CD4-positive, alpha-beta memory T cell (primary cell): ENCODE results near the gene PATE2. TPM values are rescaled to one million over a fixed set of nuclear protein-coding genes. Genes with fewer than 3 reads are reported as not detected.

Source experiments
- CTCF ChIA-PET: fragments of 350-600 bp; sonication (Branson Sonifier 250); formaldehyde crosslinking; loops from one replicate; lab custom pipeline; 2021; ENCODE audit warnings: inconsistent platforms; ENCODE audit not compliant: partially characterized antibody; lab: Charles Lee
- POLR2A ChIA-PET: fragments of 350-600 bp; sonication (Branson Sonifier 250); formaldehyde crosslinking; loops from one replicate; lab custom pipeline; 2021; ENCODE audit not compliant: partially characterized antibody; lab: Charles Lee
- DNase-seq, 5 donors: peaks; one replicate each; pipeline versions ENCODE4 v3.0.0 to v3.0.0-alpha.2; 2020 to 2022; ENCODE audit warnings: mixed read lengths in 1 of 5
- H3K27ac ChIP-seq: one replicate; pipeline ENCODE4 v1.7.0; 2013; ENCODE audit warnings: low read depth, low read length
- H3K27me3 ChIP-seq: 2 replicates; pipeline ENCODE4 v1.7.0; 2013; ENCODE audit warnings: mild to moderate bottlenecking, low read length, moderate library complexity; ENCODE audit not compliant: insufficient read depth
- H3K36me3 ChIP-seq: 2 replicates; pipeline ENCODE4 v1.7.0; 2013; ENCODE audit warnings: mild to moderate bottlenecking, low read length, moderate library complexity; ENCODE audit not compliant: insufficient read depth
- H3K4me1 ChIP-seq: 2 replicates; pipeline ENCODE4 v1.7.0; 2013; ENCODE audit warnings: mild to moderate bottlenecking, low read length, moderate library complexity; ENCODE audit not compliant: insufficient read depth
- H3K4me3 ChIP-seq, 2 donors: one replicate each; pipeline ENCODE4 v1.7.0; 2013; ENCODE audit warnings: low read length in 2 of 2, mild to moderate bottlenecking in 1 of 2
- H3K9me3 ChIP-seq, 2 donors: one replicate each; pipeline ENCODE4 v1.7.0; 2013; ENCODE audit warnings: low read length in 2 of 2, control low read depth in 1 of 2; ENCODE audit not compliant: control insufficient read depth in 1 of 2
- H3K27ac Mint-ChIP-seq, 7 donors: one replicate each; pipeline ENCODE4 v1.8.0; 2020 to 2021; ENCODE audit warnings: mixed read lengths in 7 of 7, mild to moderate bottlenecking in 6 of 7, inconsistent platforms in 3 of 7, moderate library complexity in 3 of 7
- H3K27me3 Mint-ChIP-seq, 2 donors: one replicate each; pipeline ENCODE4 v1.8.0; 2020 to 2021; ENCODE audit warnings: mixed read lengths in 2 of 2
- H3K36me3 Mint-ChIP-seq, 2 donors: one replicate each; pipeline ENCODE4 v1.8.0; 2020 to 2021; ENCODE audit warnings: mixed read lengths in 2 of 2, inconsistent platforms in 1 of 2, mild to moderate bottlenecking in 1 of 2
- H3K4me1 Mint-ChIP-seq, 4 donors: one replicate each; pipeline ENCODE4 v1.8.0; 2020 to 2021; ENCODE audit warnings: mixed read lengths in 4 of 4, mild to moderate bottlenecking in 1 of 4
- H3K4me3 Mint-ChIP-seq, 8 donors: one replicate each; pipeline ENCODE4 v1.8.0; 2020 to 2021; ENCODE audit warnings: mixed read lengths in 8 of 8, mild to moderate bottlenecking in 7 of 8, moderate library complexity in 6 of 8, inconsistent platforms in 3 of 8
- H3K9me3 Mint-ChIP-seq, 8 donors: one replicate each; pipeline ENCODE4 v1.8.0; 2020 to 2021; ENCODE audit warnings: mixed read lengths in 8 of 8, mild to moderate bottlenecking in 5 of 8, inconsistent platforms in 3 of 8, moderate library complexity in 1 of 8
- intact Hi-C: fragments of 100-400 bp; cut with micrococcal nuclease; formaldehyde crosslinking; loops from one replicate; pipeline ENCODE4 v1.15.1; 2023
- polyA plus RNA-seq, 2 donors: library from polyadenylated mRNA; unstranded; fragments of 300-500 nt; fragmentation: Illumina TruSeq; gene quantifications; one replicate each; pipeline ENCODE4 v1.2.3, GENCODE V29; 2021
- total RNA-seq, 2 experiments: library from RNA; stranded (reverse); gene quantifications; one replicate each; pipeline ENCODE4 v1.2.3, GENCODE V29; 2021

Gene PATE2
- total and polyA plus RNA-seq, 4 experiments from 2014 or later: not detected

- H3K9me3 Mint-ChIP-seq: peaks cover 0 to 3% (median 0%) of the 10 kb centered on the region in 8 donors
- ChIA-PET POLR2A (no interaction called here), CTCF (no interaction called here)
- DNase-seq: no peak
- Histone ChIP-seq H3K4me3 (no peak overlapping the region), H3K36me3 (no peaks in the 10 kb centered on the region), H3K4me1 (no peaks in the 10 kb centered on the region), H3K27ac (no peak overlapping the region), H3K27me3 (peaks cover 4% of the 10 kb centered on the region), H3K9me3 (no peaks in the 10 kb centered on the region)
- H3K4me1 Mint-ChIP-seq: no peaks in the 10 kb centered on the region
- H3K36me3 Mint-ChIP-seq: no peaks in the 10 kb centered on the region
- intact Hi-C loops: no loop called here
- no peak overlapping the region for H3K4me3 Mint-ChIP-seq
- H3K27me3 Mint-ChIP-seq: peaks cover 10 to 12% of the 10 kb centered on the region in 2 donors
- H3K27ac Mint-ChIP-seq: no peak overlapping the region
Measured at GRCh38 chr11:125728969-125729368, 49.7 kb downstream of the PATE2 start.

Other genes with a start within 250 kb of the PATE2 start
- 10 to 100 TPM; 35.5 to 36.8 TPM for gene EI24, start 209.4 kb downstream of the PATE2 start, total RNA-seq
- 10 to 100 TPM; 59.5 to 61.2 TPM for gene EI24, start 209.4 kb downstream of the PATE2 start, polyA plus RNA-seq
- 100 to 1,000 TPM; 133 to 138 TPM for gene STT3A, start 186.0 kb downstream of the PATE2 start, total RNA-seq
- 10 to 100 TPM; 81.8 to 86.7 TPM for gene STT3A, start 186.0 kb downstream of the PATE2 start, polyA plus RNA-seq
- gene CHEK1, start 153.7 kb downstream of the PATE2 start, total RNA-seq: 1 to 10 TPM in 1 of 2 experiments, under 1 TPM in 1; 1.00 to 1.7 TPM
- gene CHEK1, start 153.7 kb downstream of the PATE2 start, polyA plus RNA-seq: 1 to 10 TPM; 2.0 TPM
- gene ACRV1, start 98.0 kb downstream of the PATE2 start, total RNA-seq: not detected
- gene ACRV1, start 98.0 kb downstream of the PATE2 start, polyA plus RNA-seq: not detected
- gene PATE1, start 32.5 kb downstream of the PATE2 start, total RNA-seq: not detected
- gene PATE1, start 32.5 kb downstream of the PATE2 start, polyA plus RNA-seq: not detected
- gene PATE3, start 9.3 kb upstream of the PATE2 start, total RNA-seq: not detected
- gene PATE3, start 9.3 kb upstream of the PATE2 start, polyA plus RNA-seq: not detected
- not detected for gene PATE4, start 54.5 kb upstream of the PATE2 start, total RNA-seq
- gene PATE4, start 54.5 kb upstream of the PATE2 start, polyA plus RNA-seq: not detected
- gene HYLS1, start 108.8 kb upstream of the PATE2 start, total RNA-seq: 1 to 10 TPM; 8.1 to 8.2 TPM
- 1 to 10 TPM; 8.9 to 9.6 TPM for gene HYLS1, start 108.8 kb upstream of the PATE2 start, polyA plus RNA-seq
- gene PUS3, start 124.4 kb upstream of the PATE2 start, total RNA-seq: 10 to 100 TPM; 12.4 to 12.6 TPM
- gene PUS3, start 124.4 kb upstream of the PATE2 start, polyA plus RNA-seq: 10 to 100 TPM in 1 of 2 donors, 1 to 10 TPM in 1; 5.3 to 11.9 TPM
- gene DDX25, start 125.7 kb upstream of the PATE2 start, total RNA-seq: not detected
- not detected for gene DDX25, start 125.7 kb upstream of the PATE2 start, polyA plus RNA-seq
- gene VSIG10L2, start 167.2 kb upstream of the PATE2 start, total RNA-seq: not detected
- gene VSIG10L2, start 167.2 kb upstream of the PATE2 start, polyA plus RNA-seq: not detected